Gastroesophageal sphincter (tissue), 2 donors: ENCODE results near the gene ARFRP1.

ENCODE experiments used
- POLR2A ChIP-seq, 2 donors: fragments of 450-650 bp; IDR thresholded peaks; one replicate each; pipeline ENCODE4 v1.6.1; 2017; ENCODE audit warnings: antibody characterized with exemption in 2 of 2, mild to moderate bottlenecking in 2 of 2, moderate library complexity in 1 of 2
- POLR2AphosphoS5 ChIP-seq: sonication (generic); formaldehyde crosslinking; IDR thresholded peaks from one replicate; pipeline ENCODE4 v1.6.1; 2017; ENCODE audit warnings: antibody characterized with exemption

DNA sequence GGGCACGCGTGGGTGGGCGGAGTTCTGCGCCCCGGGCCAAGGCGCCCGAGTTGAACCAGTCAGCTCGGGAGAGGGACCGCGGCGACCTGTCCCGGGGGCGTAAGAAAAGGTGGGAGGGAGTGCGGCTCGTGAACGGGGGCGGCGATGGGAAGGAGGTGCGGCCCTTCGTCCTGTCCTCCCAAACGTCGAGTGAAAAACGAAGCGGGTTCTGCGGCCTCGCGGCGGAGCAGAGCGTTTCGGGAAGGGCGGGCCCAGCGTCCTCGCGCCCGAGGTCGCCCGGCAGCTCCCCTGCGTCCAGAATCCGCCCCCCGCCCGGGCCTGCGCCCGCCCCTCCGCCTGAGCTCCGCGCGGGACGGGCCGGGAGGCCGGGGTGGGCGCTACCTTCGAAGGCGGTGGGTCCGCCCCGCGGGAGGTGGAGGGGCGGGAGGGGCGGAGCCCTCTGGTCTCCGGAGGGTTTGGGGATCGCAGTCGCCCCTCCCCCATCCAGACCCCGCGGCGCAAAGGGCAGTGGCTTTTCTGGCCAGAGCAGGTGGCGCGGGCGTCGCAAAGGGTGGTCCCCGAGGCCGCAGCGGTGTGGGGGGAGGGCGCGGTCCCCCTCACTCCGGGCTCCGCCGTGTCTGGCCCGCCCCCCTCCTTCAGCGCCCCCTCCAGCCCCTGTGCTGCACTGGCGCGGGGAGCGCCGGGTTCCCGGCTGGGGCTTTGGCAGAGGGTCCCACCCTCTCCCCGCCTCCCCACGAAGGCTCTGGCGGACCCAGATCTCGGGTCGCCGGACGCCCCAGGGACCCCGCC, 55.4 kb downstream of the ARFRP1 start:
- TF ChIP-seq POLR2A (IDR thresholded peaks at IDR 0.05) (no peak), POLR2AphosphoS5 (no peak)
